Effector memory CD4-positive, alpha-beta T cell (primary cell): ENCODE data around the gene CDK5RAP2.

Experiments used
- DNase-seq, 3 donors: peaks; one replicate each; pipeline ENCODE4 v3.0.0-alpha.2; 2020
- H3K27ac ChIP-seq: 2 replicates; pipeline ENCODE4 v1.7.0; 2013; ENCODE audit warnings: mild to moderate bottlenecking, low read length, moderate library complexity; ENCODE audit not compliant: insufficient read depth, poor library complexity, severe bottlenecking
- H3K27me3 ChIP-seq: replicated peaks from 2 replicates; pipeline ENCODE4 v1.7.0; 2013; ENCODE audit warnings: mild to moderate bottlenecking, low read length; ENCODE audit not compliant: insufficient read depth, control insufficient read depth, poor library complexity, severe bottlenecking
- H3K36me3 ChIP-seq: 2 replicates; pipeline ENCODE4 v1.7.0; 2013; ENCODE audit warnings: mild to moderate bottlenecking, low read length, moderate library complexity; ENCODE audit not compliant: control insufficient read depth, insufficient read depth
- H3K4me1 ChIP-seq: 2 replicates; pipeline ENCODE4 v1.7.0; 2013; ENCODE audit warnings: low read length, mild to moderate bottlenecking; ENCODE audit not compliant: control insufficient read depth, insufficient read depth, poor library complexity, severe bottlenecking
- H3K4me3 ChIP-seq: 2 replicates; pipeline ENCODE4 v1.7.0; 2013; ENCODE audit warnings: low read length, low read depth, mild to moderate bottlenecking; ENCODE audit not compliant: insufficient read depth, poor library complexity, severe bottlenecking
- H3K9me3 ChIP-seq: 2 replicates; pipeline ENCODE4 v1.7.0; 2013; ENCODE audit warnings: mild to moderate bottlenecking, low read length, moderate library complexity; ENCODE audit not compliant: control insufficient read depth

CDK5RAP2 gene

GRCh38 chr9:120567874-120568273 lies 12.1 kb downstream of the CDK5RAP2 start:
- no peaks in the 10 kb centered on the region for H3K4me1 ChIP-seq
- H3K27me3 ChIP-seq, result no peaks in the 10 kb centered on the region
- peaks cover 70% of the 10 kb centered on the region for H3K36me3 ChIP-seq
- no peak overlapping the region for H3K27ac ChIP-seq
- DNase-seq, result no peak
- H3K9me3 ChIP-seq, result no peaks in the 10 kb centered on the region
- no peak overlapping the region for H3K4me3 ChIP-seq

- H3K9me3 ChIP-seq, result no peaks in the 10 kb centered on the region
- no peaks in the 10 kb centered on the region for H3K27me3 ChIP-seq
- H3K4me3 ChIP-seq, result no peak overlapping the region
- no peak for DNase-seq
- no peak overlapping the region for H3K27ac ChIP-seq
- peaks cover 70% of the 10 kb centered on the region for H3K36me3 ChIP-seq
- no peaks in the 10 kb centered on the region for H3K4me1 ChIP-seq
These were observed 12.9 kb downstream of the CDK5RAP2 start for GRCh38 chr9:120567081-120567480.

GRCh38 chr9:120564589-120564988 lies 15.4 kb downstream of the CDK5RAP2 start:
- Histone ChIP-seq H3K4me1 (no peaks in the 10 kb centered on the region), H3K36me3 (peaks cover 55% of the 10 kb centered on the region), H3K27me3 (no peaks in the 10 kb centered on the region), H3K9me3 (no peaks in the 10 kb centered on the region), H3K27ac (no peak overlapping the region), H3K4me3 (no peak overlapping the region)
- no peak for DNase-seq

- no peaks in the 10 kb centered on the region for H3K27me3 ChIP-seq
- no peaks in the 10 kb centered on the region for H3K9me3 ChIP-seq
- H3K4me3 ChIP-seq, result no peak overlapping the region
- H3K36me3 ChIP-seq, result peaks cover 40% of the 10 kb centered on the region
- no peaks in the 10 kb centered on the region for H3K4me1 ChIP-seq
- no peak for DNase-seq
- no peak overlapping the region for H3K27ac ChIP-seq
These were observed 17.0 kb downstream of the CDK5RAP2 start for GRCh38 chr9:120562861-120563443.

- H3K4me1 ChIP-seq, result no peaks in the 10 kb centered on the region
- no peaks in the 10 kb centered on the region for H3K27me3 ChIP-seq
- DNase-seq, result no peak
- H3K9me3 ChIP-seq, result no peaks in the 10 kb centered on the region
- H3K4me3 ChIP-seq, result no peak overlapping the region
- H3K27ac ChIP-seq, result no peak overlapping the region
- peaks cover 35% of the 10 kb centered on the region for H3K36me3 ChIP-seq
These were observed 18.3 kb downstream of the CDK5RAP2 start for GRCh38 chr9:120561709-120562108.

- H3K36me3 ChIP-seq, result peaks cover 30% of the 10 kb centered on the region
- no peak overlapping the region for H3K27ac ChIP-seq
- H3K4me1 ChIP-seq, result no peaks in the 10 kb centered on the region
- H3K9me3 ChIP-seq, result no peaks in the 10 kb centered on the region
- H3K27me3 ChIP-seq, result no peaks in the 10 kb centered on the region
- H3K4me3 ChIP-seq, result no peak overlapping the region
- DNase-seq, result no peak
These were observed 20.4 kb downstream of the CDK5RAP2 start for GRCh38 chr9:120559546-120559945.

GRCh38 chr9:120558454-120558853 lies 21.5 kb downstream of the CDK5RAP2 start:
- Histone ChIP-seq H3K36me3 (peaks cover 30% of the 10 kb centered on the region), H3K27me3 (no peaks in the 10 kb centered on the region), H3K4me3 (no peak overlapping the region), H3K9me3 (no peaks in the 10 kb centered on the region), H3K4me1 (no peaks in the 10 kb centered on the region), H3K27ac (no peak overlapping the region)
- no peak for DNase-seq

GRCh38 chr9:120557205-120557604 lies 22.8 kb downstream of the CDK5RAP2 start:
- no peaks in the 10 kb centered on the region for H3K4me1 ChIP-seq
- no peaks in the 10 kb centered on the region for H3K27me3 ChIP-seq
- H3K9me3 ChIP-seq, result no peaks in the 10 kb centered on the region
- DNase-seq, result no peak
- H3K36me3 ChIP-seq, result peaks cover 26% of the 10 kb centered on the region
- H3K4me3 ChIP-seq, result no peak overlapping the region
- H3K27ac ChIP-seq, result no peak overlapping the region

GRCh38 chr9:120556775-120557174 lies 23.2 kb downstream of the CDK5RAP2 start:
- DNase-seq, result no peak
- no peaks in the 10 kb centered on the region for H3K27me3 ChIP-seq
- H3K27ac ChIP-seq, result no peak overlapping the region
- no peaks in the 10 kb centered on the region for H3K9me3 ChIP-seq
- peaks cover 26% of the 10 kb centered on the region for H3K36me3 ChIP-seq
- no peaks in the 10 kb centered on the region for H3K4me1 ChIP-seq
- no peak overlapping the region for H3K4me3 ChIP-seq

- H3K4me1 ChIP-seq, result no peaks in the 10 kb centered on the region
- H3K9me3 ChIP-seq, result no peaks in the 10 kb centered on the region
- no peak overlapping the region for H3K4me3 ChIP-seq
- H3K27me3 ChIP-seq, result no peaks in the 10 kb centered on the region
- H3K36me3 ChIP-seq, result peaks cover 26% of the 10 kb centered on the region
- DNase-seq, result no peak
- no peak overlapping the region for H3K27ac ChIP-seq
These were observed 24.1 kb downstream of the CDK5RAP2 start for GRCh38 chr9:120555839-120556238.
